Neuron (in vitro differentiated cells): ENCODE results near the gene SLC25A12.

ENCODE experiments used
- H2AFZ ChIP-seq: one replicate; pipeline ENCODE4 v1.6.1; 2013; ENCODE audit warnings: low read depth, mild to moderate bottlenecking, inconsistent platforms, low read length, moderate library complexity
- H3K27me3 ChIP-seq: one replicate; pipeline ENCODE4 v1.6.1; 2013; ENCODE audit warnings: low read length; ENCODE audit not compliant: insufficient read depth
- H3K36me3 ChIP-seq: one replicate; pipeline ENCODE4 v1.6.1; 2013; ENCODE audit warnings: low read length; ENCODE audit not compliant: insufficient read depth
- H3K4me1 ChIP-seq: one replicate; pipeline ENCODE4 v1.6.1; 2013; ENCODE audit warnings: low read length; ENCODE audit not compliant: insufficient read depth
- H3K4me3 ChIP-seq: 2 replicates; pipeline ENCODE4 v1.5.1; 2013; ENCODE audit warnings: mild to moderate bottlenecking, low read length, moderate library complexity
- H3K9me3 ChIP-seq: one replicate; pipeline ENCODE4 v1.6.1; 2013; ENCODE audit warnings: low read length

The SLC25A12 gene

DNA sequence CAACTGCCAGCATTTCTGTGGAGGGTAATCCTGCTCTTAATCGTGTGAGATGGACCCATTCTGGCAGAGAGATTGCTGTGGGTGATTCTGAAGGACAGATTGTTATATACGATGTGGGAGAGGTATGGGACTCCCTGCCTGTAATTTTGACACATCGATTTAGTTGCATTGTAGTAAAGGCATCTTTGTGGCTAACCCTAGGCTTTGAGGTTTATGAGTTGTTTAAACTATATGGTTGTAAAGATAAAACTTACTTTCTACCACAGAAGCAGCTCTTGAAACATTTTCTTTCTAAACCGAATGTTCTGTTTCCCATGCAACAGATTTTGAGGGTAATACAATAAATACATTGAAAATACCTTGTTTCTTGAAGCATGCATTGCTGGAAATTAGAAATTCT lies 148.2 kb downstream of the SLC25A12 start:
- Histone ChIP-seq H2AFZ (no peak overlapping the region), H3K36me3 (peaks cover 73% of the 10 kb centered on the region), H3K4me3 (no peak overlapping the region), H3K9me3 (no peaks in the 10 kb centered on the region), H3K27me3 (no peaks in the 10 kb centered on the region), H3K4me1 (no peaks in the 10 kb centered on the region)

DNA sequence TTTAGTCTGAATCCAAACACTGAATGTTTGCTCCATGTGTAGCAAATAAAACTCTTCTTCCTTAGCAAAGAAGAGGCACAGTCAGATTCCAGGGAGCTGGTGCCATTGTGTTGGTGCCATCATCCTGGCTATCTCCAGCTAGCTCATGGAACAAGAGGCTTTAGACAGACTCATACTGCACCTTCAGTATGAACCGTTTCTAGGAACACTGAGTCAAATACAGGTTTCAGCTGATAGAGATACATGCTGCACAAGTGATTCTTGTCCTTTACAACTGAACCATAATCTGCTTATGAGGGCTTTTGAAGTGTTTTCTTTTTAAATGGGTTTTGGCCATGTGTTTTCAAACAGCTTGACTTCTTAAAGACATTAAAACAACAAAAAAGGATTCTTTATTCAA lies 148.9 kb downstream of the SLC25A12 start:
- no peaks in the 10 kb centered on the region for H3K9me3 ChIP-seq
- no peaks in the 10 kb centered on the region for H3K27me3 ChIP-seq
- H2AFZ ChIP-seq, result no peak overlapping the region
- no peaks in the 10 kb centered on the region for H3K4me1 ChIP-seq
- peaks cover 72% of the 10 kb centered on the region for H3K36me3 ChIP-seq
- no peak overlapping the region for H3K4me3 ChIP-seq

DNA sequence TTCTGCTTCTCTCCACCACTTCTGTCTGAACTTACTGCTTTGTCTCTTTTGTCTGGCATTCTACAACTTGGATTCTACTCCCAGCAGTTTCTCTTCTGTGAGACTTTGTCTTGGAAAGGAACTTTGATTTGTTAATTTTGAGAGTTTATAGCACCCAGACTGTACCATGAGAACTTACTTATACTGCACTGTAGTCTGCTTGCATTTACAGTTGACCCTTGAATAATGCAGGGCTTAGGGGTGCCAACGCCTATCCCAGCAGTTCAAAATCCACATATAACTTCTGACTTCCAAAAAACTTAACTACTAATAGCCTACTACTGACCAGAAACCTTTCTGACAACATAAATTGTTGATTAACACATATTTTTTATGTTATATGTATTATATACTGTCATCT lies 151.3 kb downstream of the SLC25A12 start:
- Histone ChIP-seq H3K36me3 (peaks cover 72% of the 10 kb centered on the region), H3K4me3 (no peak overlapping the region), H3K27me3 (no peaks in the 10 kb centered on the region), H2AFZ (no peak overlapping the region), H3K9me3 (no peaks in the 10 kb centered on the region), H3K4me1 (no peaks in the 10 kb centered on the region)

DNA sequence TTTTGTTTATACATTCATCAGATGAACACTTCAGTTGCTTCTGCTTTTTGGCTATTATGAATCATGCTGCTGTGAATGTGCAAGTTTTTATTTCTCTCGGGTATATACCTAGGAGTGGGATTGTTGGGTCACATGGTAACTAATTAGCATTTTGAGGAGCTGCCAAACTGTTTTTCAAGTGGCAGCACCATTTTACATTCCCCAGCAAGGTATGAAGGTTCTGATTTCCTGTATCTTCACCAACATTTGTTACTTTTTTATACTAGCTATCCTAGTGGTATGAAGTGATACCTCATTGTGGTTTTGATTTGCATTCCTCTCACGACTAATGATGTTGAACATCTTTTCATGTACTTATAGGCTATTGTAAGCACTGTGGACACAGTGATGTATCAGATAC lies 152.9 kb downstream of the SLC25A12 start:
- H2AFZ ChIP-seq, result no peak overlapping the region
- peaks cover 74% of the 10 kb centered on the region for H3K36me3 ChIP-seq
- no peaks in the 10 kb centered on the region for H3K4me1 ChIP-seq
- no peak overlapping the region for H3K4me3 ChIP-seq
- no peaks in the 10 kb centered on the region for H3K9me3 ChIP-seq
- no peaks in the 10 kb centered on the region for H3K27me3 ChIP-seq

DNA sequence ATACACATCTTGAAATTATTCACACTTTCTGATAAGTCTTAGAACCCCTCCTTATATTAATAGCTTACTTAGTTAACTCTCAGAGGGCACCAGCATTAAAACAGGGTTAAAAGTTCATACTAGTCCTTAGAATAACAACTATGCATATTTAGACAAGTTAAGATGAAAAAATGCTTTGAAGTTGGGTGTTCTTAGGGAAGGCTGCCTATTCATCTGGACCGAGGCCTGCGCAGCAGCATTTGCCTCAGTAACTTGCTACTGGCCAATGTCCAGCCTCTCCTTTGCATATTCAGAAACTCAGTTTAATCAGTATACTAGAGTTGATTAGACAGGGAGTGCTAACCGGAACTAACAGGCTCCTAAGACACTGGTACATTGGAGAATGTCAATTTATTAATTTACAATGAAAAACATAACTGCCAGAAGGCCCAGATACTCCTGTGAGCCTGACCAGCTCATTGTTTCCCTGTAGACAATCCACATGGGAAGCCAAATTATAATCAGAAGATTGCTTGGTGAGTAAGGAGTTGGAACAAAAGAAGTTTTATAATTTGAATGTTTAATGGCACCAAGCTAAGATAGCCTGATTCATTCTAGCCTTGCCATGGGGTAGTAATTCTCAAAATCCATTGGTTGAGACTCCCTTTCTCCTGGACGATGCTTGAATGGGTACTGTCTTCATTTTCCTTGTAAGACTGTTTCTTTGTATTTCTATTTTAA lies 157.9 kb downstream of the SLC25A12 start:
- Histone ChIP-seq H2AFZ (no peak overlapping the region), H3K27me3 (no peaks in the 10 kb centered on the region), H3K4me3 (no peak overlapping the region), H3K36me3 (peaks cover 80% of the 10 kb centered on the region), H3K9me3 (no peaks in the 10 kb centered on the region), H3K4me1 (no peaks in the 10 kb centered on the region)
